Thyroid gland (tissue), 4 donors: ENCODE measurements around the gene HEATR3.

Experiments
- CTCF ChIP-seq, 6 experiments: fragments of 200-600 bp in 3 of 6; fragments of 450-650 bp in 3 of 6; sonication (generic) in 3 of 6; IDR thresholded peaks; one replicate each; pipeline ENCODE4 v1.5.1; 2016 to 2019; ENCODE audit warnings: antibody characterized with exemption in 6 of 6, mild to moderate bottlenecking in 2 of 6, inconsistent platforms in 1 of 6, moderate library complexity in 1 of 6
- POLR2A ChIP-seq, 2 donors: fragments of 450-650 bp; IDR thresholded peaks; one replicate each; pipeline ENCODE4 v1.6.1; 2017; ENCODE audit warnings: antibody characterized with exemption in 2 of 2, mild to moderate bottlenecking in 2 of 2, moderate library complexity in 1 of 2

GRCh38 chr16:50069060-50069459 is 3.3 kb downstream of the HEATR3 start:
- TF ChIP-seq CTCF (IDR thresholded peaks at IDR 0.05) (no peak), POLR2A (IDR thresholded peaks at IDR 0.05) (no peak)
